ENCODE results near the gene ZBED2. TPM values are rescaled to one million over a fixed set of nuclear protein-coding genes. Genes with fewer than 3 reads are reported as not detected.

ZBED2 gene
- total RNA-seq, 1 donor from 2014 or later, result 4.9 TPM

- Histone ChIP-seq H3K4me3 (no peak overlapping the region), H3K36me3 (no peaks in the 10 kb centered on the region), H3K27me3 (no peaks in the 10 kb centered on the region), H3K4me1 (no peaks in the 10 kb centered on the region), H3K27ac (no peak overlapping the region), H3K9me3 (no peaks in the 10 kb centered on the region)
- DNase-seq (ENCODE audit: extremely low spot score in 2 of 2), result no peak
- TF ChIP-seq POLR2AphosphoS5 (IDR thresholded peaks at IDR 0.05; ENCODE audit: insufficient read depth in 1 of 2, low read depth in 1 of 2) (no peak), POLR2A (IDR thresholded peaks at IDR 0.05) (no peak), CTCF (IDR thresholded peaks at IDR 0.05) (no peak)
- intact Hi-C loops (cut with DNase I), result no loop called here
These were observed 15.7 kb downstream of the ZBED2 start for GRCh38 chr3:111579495-111579894.

GRCh38 chr3:111578867-111579266 is 16.3 kb downstream of the ZBED2 start:
- Histone ChIP-seq H3K9me3 (no peaks in the 10 kb centered on the region), H3K27me3 (no peaks in the 10 kb centered on the region)
- TF ChIP-seq CTCF (IDR thresholded peaks at IDR 0.05) (no peak), POLR2A (IDR thresholded peaks at IDR 0.05) (no peak), POLR2AphosphoS5 (IDR thresholded peaks at IDR 0.05; ENCODE audit: insufficient read depth in 1 of 2, low read depth in 1 of 2) (no peak)

GRCh38 chr3:111577798-111578685 is 17.1 kb downstream of the ZBED2 start:
- Histone ChIP-seq H3K4me3 (no peak overlapping the region), H3K36me3 (no peaks in the 10 kb centered on the region), H3K4me1 (no peaks in the 10 kb centered on the region), H3K27me3 (no peaks in the 10 kb centered on the region), H3K9me3 (no peaks in the 10 kb centered on the region), H3K27ac (no peak overlapping the region)
- DNase-seq (ENCODE audit: extremely low spot score in 2 of 2), result no peak
- peak in 1 of 2 donors; percentile 42 for TF ChIP-seq POLR2AphosphoS5 (IDR thresholded peaks at IDR 0.05; ENCODE audit: insufficient read depth in 1 of 2, low read depth in 1 of 2)
- TF ChIP-seq POLR2A (IDR thresholded peaks at IDR 0.05), result no peak
- peak in 1 of 3 experiments; percentile 34 for TF ChIP-seq CTCF (IDR thresholded peaks at IDR 0.05)
- intact Hi-C loops (cut with DNase I), result no loop called here

More at GRCh38 chr3:111578867-111579266, 16.3 kb downstream of the ZBED2 start:
- DNase-seq (ENCODE audit: extremely low spot score in 2 of 2), result no peak
- intact Hi-C loops (cut with DNase I), result no loop called here
- Histone ChIP-seq H3K36me3 (no peaks in the 10 kb centered on the region), H3K27ac (no peak overlapping the region), H3K4me1 (no peaks in the 10 kb centered on the region), H3K4me3 (no peak overlapping the region)

GRCh38 chr3:111577113-111577512 is 18.0 kb downstream of the ZBED2 start:
- Histone ChIP-seq H3K4me1 (no peaks in the 10 kb centered on the region), H3K27me3 (no peaks in the 10 kb centered on the region), H3K27ac (no peak overlapping the region), H3K36me3 (no peaks in the 10 kb centered on the region), H3K4me3 (no peak overlapping the region), H3K9me3 (no peaks in the 10 kb centered on the region)
- intact Hi-C loops (cut with DNase I), result no loop called here
- DNase-seq (ENCODE audit: extremely low spot score in 2 of 2), result no peak
- TF ChIP-seq POLR2A (IDR thresholded peaks at IDR 0.05) (no peak), CTCF (IDR thresholded peaks at IDR 0.05) (no peak), POLR2AphosphoS5 (IDR thresholded peaks at IDR 0.05; ENCODE audit: insufficient read depth in 1 of 2, low read depth in 1 of 2) (no peak)

GRCh38 chr3:111571907-111572460 is 23.2 kb downstream of the ZBED2 start:
- no peak for DNase-seq (ENCODE audit: extremely low spot score in 2 of 2)
- intact Hi-C loops (cut with DNase I), result no loop called here
- no peak overlapping the region for H3K27ac ChIP-seq
- TF ChIP-seq CTCF (IDR thresholded peaks at IDR 0.05) (no peak), POLR2AphosphoS5 (IDR thresholded peaks at IDR 0.05; ENCODE audit: insufficient read depth in 1 of 2, low read depth in 1 of 2) (no peak), POLR2A (IDR thresholded peaks at IDR 0.05) (no peak)
- H3K27me3 ChIP-seq, result no peaks in the 10 kb centered on the region
- no peak overlapping the region for H3K4me3 ChIP-seq
- H3K4me1 ChIP-seq, result no peaks in the 10 kb centered on the region
- H3K9me3 ChIP-seq, result no peaks in the 10 kb centered on the region
- H3K36me3 ChIP-seq, result no peaks in the 10 kb centered on the region

Measured in vagina (tissue), 2 donors.